Renal cortical epithelial cell (primary cell): ENCODE data around the gene PIAS4. TPM values are rescaled to one million over a fixed set of nuclear protein-coding genes. Genes with fewer than 3 reads are reported as not detected.
"Not testable (repeated sequence)": the region's sequence is repeated elsewhere in the genome, so short reads cannot be mapped to it uniquely, and the experiment has no call there.

Experiments
- DNase-seq: peaks from one replicate; pipeline ENCODE4 v3.0.0-alpha.2; 2011; ENCODE audit warnings: low read depth
- total RNA-seq: library from RNA; depleted of rRNA; stranded (reverse); fragments of >200 nt; gene quantifications from 2 replicates; pipeline ENCODE4 v1.2.3, GENCODE V29; 2014

PIAS4 gene
- total RNA-seq, 1 donor from 2014 or later, result 31.2 TPM

GRCh38 chr19:3998667-3999412 is 8.7 kb upstream of the PIAS4 start:
- peak; percentile 30 for DNase-seq

- DNase-seq, result not testable (repeated sequence)
These were observed 6.7 kb upstream of the PIAS4 start for GRCh38 chr19:4000798-4001197.

DNA sequence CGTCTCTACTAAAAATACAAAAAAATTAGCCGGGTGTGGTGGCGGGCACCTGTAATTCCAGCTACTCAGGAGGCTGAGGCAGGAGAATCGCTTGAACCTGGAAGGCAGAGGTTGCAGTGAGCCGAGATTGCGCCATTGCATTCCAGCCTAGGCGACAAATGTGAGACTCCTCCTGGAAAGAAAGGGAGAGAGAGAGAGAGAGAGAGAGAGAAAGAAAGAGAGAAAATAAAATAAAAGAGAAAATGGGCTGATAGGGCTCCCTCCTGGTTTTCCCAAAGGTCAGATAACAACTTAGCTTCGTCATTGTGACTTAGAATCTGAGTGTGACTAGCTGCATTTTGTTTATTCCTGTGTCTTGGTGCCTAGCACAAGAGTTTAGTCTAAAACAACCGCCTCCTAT is 2.1 kb upstream of the PIAS4 start:
- DNase-seq, result not testable (repeated sequence)

- DNase-seq, result no peak
These were observed 452 bp downstream of the PIAS4 start for GRCh38 chr19:4007836-4008539.

DNA sequence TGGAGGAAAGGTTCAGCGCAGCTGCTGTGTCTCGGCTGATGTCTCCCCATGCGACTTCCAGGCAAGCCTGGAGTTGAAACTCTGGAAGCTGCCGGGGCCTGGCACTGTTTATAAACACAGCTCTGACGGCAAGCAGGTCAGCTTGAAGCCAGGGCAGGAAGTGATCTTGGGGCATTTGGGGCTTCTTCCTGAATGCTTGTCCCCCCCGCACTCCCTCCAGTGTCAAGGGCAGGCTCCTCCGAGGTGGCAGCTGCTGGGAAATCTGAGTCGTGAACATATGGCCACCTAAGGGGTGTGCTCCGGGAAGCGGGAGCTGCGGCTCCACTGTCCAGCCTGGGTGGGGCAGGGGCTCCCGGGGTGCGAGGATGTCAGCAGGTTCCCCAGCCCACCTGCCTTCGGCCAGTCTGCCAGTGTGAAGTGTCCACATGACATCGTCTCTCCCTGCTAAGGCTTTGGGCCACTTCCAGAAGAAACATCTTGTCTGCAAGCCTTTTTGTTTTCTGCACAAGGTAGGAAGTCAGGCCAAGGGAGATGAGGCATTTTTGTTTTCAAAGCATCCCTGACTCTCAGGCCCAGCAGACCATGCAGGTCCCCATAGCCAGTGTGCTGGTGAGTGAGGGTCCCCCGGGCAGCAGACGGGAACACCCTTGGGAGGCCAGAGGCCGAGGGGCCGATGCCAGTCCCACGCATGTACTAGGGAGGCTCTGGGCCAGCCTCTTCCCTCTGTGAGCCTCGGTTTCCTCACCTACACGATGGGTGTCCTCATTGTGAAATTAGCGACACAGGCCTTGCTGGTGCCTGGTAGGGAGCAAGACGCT is 2.7 kb downstream of the PIAS4 start:
- no peak for DNase-seq

- DNase-seq, result no peak
These were observed 3.2 kb downstream of the PIAS4 start for GRCh38 chr19:4010808-4011110.

DNA sequence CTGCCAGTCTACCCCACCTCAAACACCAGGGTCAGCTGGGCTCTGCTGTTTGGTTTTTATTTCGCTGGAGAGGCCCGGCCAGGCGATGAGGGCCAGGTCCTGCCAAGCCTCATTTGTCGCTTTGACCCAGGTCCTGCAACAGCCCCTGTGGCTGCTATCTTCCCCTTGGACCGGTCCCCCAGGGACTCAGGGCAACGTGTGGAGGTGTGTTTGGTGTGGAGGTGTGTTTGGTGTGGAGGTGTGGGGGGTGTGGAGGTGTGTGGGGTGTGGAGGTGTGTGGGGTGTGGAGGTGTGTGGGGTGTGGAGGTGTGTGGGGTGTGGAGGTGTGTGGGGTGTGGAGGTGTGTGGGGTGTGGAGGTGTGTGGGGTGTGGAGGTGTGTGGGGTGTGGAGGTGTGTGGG is 3.9 kb downstream of the PIAS4 start:
- not testable (repeated sequence) for DNase-seq

DNA sequence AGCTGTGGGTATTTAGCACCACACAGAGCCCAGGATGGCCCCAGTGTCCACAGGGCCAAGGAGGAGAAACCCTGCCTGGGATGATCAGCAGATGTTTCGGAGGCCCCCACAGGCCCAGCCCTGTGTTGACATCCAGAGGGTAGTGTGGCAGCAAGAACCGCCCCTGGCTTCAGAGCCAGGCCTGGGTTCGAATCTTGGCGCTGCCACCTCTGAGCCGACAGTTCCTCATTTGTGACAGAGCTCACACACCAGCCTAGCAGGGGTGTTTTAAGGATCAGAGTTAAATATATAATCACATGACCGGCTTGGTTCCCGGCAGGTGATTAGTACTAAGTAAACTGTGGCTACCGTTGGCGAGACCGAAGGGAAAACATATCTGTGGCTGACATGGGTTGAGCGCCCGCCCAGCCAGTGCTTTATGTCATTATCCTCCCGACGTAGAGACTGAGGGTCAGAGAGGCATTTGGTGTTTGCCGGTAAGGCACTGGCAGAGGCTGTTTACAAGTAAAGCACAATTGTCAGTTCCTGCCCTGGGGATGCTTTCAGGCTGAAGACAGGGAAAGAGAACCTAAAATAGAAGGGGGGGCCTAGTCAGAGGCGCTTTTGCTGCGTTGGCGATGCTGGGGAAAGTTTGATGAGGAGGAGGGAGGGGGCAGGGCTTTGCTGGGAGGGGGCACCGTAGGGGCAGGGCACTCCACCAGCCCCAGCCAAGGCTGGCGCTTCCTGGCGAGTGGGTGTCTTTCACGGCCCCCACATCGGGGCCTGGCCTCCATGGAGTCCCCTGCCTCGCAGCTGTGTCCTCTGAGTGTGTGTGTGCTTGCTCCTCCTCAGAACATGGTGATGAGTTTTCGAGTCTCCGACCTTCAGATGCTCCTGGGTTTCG is 4.8 kb downstream of the PIAS4 start:
- no peak for DNase-seq

DNA sequence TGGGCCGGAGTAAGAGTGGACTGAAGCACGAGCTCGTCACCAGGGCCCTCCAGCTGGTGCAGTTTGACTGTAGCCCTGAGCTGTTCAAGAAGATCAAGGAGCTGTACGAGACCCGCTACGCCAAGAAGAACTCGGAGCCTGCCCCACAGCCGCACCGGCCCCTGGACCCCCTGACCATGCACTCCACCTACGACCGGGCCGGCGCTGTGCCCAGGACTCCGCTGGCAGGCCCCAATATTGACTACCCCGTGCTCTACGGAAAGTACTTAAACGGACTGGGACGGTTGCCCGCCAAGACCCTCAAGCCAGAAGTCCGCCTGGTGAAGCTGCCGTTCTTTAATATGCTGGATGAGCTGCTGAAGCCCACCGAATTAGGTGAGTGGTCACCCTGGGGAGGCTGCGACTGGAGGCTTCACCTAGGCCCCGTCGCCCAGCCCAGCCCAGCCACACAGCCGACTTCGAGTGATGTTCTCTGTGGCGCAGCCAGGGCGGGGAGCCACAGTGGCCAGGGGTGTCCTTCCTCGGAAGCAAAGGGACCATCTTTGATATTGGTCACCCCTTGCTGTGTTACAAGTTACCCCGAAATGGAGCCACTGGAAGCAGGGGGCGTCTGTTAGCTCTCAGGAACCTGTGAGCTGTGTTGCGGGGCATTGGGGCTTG is 5.6 kb downstream of the PIAS4 start:
- no peak for DNase-seq

DNA sequence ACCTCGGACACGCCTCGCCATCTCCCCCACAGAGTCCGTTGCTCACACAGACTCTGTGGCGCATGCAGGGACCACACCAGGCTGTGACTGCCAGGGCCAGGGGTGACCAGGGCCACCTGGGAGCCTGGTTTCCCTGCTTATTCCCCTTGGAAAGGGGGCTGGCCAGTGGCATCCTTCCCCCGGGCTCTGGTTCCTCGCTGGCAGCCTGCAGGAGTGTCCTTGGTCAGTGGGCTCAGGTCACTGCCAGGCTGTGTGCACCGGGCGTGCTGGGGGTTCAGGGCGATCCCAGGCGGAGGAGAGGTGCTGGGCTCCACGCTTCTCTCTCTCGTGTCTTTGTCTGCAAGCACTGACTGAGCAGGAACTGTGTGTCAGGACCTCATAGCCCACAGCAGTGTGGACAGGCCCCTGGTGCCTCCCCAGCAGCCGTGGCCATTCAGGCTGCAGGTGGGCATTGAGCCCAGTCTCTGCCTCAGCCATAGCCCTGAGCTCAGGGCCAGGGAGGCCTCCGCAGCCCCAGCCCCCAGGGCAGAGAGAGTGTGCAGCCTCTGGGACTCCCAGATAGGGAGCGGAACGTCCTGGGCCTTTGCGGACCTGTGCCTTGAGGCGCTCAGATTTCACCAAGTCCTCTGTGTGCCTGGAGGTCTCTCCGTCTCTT is 6.5 kb downstream of the PIAS4 start:
- DNase-seq, result no peak

DNA sequence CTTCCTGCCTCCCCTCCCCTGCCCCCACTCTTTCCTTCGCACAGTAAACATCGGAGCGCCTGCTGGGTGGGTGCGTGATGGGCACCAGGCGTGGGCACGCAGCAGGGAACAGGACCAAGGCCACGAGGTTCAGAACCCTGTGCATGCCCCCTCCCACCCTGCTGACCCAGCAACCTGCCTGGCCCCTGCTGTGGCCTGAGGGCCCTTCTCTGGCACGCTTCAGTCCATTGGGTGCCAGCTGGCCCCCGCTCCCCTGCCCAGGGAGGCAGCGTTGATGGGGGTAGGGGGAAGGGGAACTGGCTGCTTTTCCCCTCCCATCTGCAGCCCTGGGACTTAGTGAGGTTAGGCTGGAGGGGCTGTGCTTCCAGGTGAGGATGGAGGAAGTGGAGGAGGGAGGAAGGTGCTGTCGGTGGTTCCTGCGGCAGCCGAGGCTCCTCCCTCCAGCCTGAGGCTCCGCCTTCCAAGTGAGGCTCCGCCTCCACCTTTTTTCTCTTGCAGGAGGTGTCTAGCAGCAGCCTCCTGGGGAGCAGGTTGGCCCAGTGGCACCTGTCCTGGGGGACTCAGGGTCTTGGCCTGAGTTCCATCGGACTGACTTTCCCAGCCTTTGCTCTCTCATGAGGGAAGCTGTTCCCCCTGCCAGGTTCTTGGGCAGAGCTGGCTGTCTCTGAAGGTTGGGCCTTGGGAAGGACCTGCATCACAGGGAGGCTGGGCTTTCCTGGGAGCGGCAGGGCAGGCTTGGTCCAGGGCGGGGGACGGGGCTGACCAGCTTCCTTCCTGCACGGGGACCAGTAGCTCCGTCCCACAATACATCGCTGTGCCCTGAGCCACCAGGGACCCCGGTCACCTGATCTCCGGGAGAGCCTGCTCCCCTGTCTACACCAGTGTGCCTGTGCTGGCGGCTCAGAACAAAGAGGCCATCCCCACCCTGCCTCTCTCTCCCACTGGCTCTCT is 7.3 kb downstream of the PIAS4 start:
- no peak for DNase-seq

- no peak for DNase-seq
These were observed 8.3 kb downstream of the PIAS4 start for GRCh38 chr19:4015705-4016402.

DNA sequence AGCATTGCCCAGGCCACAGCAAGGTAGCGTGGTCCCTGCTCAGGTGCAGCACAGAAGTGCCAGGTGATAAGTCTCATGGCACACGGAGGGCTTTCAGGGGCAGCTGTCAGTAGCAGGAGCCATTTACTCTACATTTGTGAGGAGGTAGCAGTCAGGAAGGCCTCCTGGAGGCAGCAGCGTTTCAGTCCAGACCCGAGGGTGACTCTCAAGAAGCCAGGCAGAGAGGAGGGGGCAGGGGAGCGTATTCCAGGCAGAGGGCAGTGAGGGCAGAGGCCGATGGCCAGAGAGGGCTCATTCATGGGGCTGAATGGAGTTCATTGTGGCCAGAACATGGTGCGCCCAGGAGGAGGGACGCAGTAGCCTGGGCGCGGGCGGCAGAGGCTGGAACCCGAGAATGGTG is 8.9 kb downstream of the PIAS4 start:
- DNase-seq, result no peak

GRCh38 chr19:4016903-4017638 is 9.5 kb downstream of the PIAS4 start:
- no peak for DNase-seq

GRCh38 chr19:4018140-4018613 is 10.6 kb downstream of the PIAS4 start:
- DNase-seq, result no peak

DNA sequence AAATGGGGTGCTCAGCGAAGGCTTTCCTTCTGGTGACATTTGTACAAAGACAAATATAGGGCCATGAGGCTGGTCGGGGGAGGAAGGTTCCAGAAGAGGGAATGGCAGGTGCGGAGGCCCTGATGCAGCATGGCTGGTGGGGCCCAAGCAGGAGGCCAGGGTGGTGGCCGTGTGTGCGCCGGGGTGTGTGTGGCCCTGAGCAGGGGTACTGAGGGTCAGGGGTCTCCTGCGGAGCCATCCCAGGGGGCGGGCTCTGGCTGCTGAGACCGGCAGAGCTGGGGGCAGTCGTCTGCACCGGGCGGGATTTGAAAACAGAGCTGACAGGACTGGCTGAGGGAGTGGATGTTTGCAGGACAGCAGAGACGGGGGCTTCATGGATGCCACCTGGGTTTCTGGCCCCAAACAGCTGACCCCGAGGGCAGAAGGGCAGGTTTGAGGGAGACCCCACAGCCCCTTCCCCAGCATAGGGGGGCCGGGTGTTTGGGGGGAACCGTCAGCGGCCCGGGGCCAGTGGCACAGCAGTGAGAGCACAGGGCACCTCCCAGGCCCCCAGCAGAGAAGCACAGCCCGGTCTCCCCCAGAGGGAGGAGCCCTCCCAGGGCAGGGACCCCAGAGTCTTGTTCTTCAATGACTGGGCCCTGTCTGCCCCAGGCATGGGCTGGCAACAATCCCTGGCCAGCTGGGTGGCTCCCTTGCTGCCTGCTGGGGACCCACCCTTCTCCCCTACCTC is 11.4 kb downstream of the PIAS4 start:
- no peak for DNase-seq

GRCh38 chr19:4019578-4019977 is 12.0 kb downstream of the PIAS4 start:
- no peak for DNase-seq
